Measurements from ENCODE around the gene SMCO2.

DNA sequence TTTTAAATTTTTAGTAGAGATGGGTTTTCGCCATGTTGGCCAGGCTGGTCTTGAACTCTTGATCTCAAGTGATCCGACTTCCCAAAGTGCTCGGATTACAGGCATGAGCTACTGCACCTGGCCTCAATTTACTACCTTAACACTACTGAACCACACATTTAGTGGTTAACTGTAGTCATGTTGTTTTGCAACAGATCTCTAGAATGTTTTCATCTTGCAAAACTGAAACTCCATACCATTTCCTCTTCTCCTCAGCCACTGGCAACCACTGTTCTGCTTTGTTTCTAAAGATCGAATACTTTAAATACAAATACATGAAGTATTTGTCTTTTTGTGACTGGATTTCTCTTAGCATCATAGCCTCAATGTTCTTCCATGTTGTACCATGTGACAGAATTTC, 15.4 kb upstream of the SMCO2 start:
- TF ChIP-seq GATA2 (IDR thresholded peaks at IDR 0.05; ENCODE audit: low read depth, low read length), result no peak
- TF ChIP-seq GATA3 (IDR thresholded peaks at IDR 0.05; ENCODE audit: low read depth, low read length), result no peak
